Chondrocyte (in vitro differentiated cells): Measurements from ENCODE around the gene IL2. TPM values are rescaled to one million over a fixed set of nuclear protein-coding genes. Genes with fewer than 3 reads are reported as not detected.

ENCODE experiments used
- DNase-seq: peaks from one replicate; pipeline ENCODE4 v3.0.0; 2021; ENCODE audit warnings: mixed read lengths, low spot score
- H3K27ac Mint-ChIP-seq: one replicate; pipeline ENCODE4 v1.8.0; 2021; ENCODE audit warnings: mild to moderate bottlenecking, moderate library complexity, mixed read lengths; ENCODE audit not compliant: unreplicated experiment
- H3K27me3 Mint-ChIP-seq: 2 replicates; pipeline ENCODE4 v1.8.0; 2021; ENCODE audit warnings: low read depth, mixed read lengths
- H3K36me3 Mint-ChIP-seq: 2 replicates; pipeline ENCODE4 v1.8.0; 2021; ENCODE audit warnings: low read depth, mixed read lengths
- H3K4me1 Mint-ChIP-seq: 2 replicates; pipeline ENCODE4 v1.8.0; 2021; ENCODE audit warnings: low read depth, mild to moderate bottlenecking, mixed read lengths
- H3K4me3 Mint-ChIP-seq: one replicate; pipeline ENCODE4 v1.8.0; 2021; ENCODE audit warnings: mild to moderate bottlenecking, moderate library complexity, mixed read lengths; ENCODE audit not compliant: unreplicated experiment
- H3K9me3 Mint-ChIP-seq: 2 replicates; pipeline ENCODE4 v1.8.0; 2021; ENCODE audit warnings: low read depth, mixed read lengths
- long read RNA-seq: library from polyadenylated mRNA; stranded (forward); transcript quantifications from one replicate; pipeline ENCODE4 v2.0.0, GENCODE V29; 2021
- total RNA-seq: library from RNA; stranded (reverse); gene quantifications from 3 replicates; pipeline ENCODE4 v1.2.1, GENCODE V29; 2021
- TF ChIP-seq, protein P1 (sequence below): fragments of 200-600 bp; sonication (generic); IDR thresholded peaks from 2 replicates; pipeline ENCODE4 v1.5.0; 2021; ENCODE audit warnings: antibody characterized with exemption, mild to moderate bottlenecking, moderate library complexity

The IL2 gene
- not detected in 3 replicates for total RNA-seq
- long read RNA-seq, result 0 reads

DNA sequence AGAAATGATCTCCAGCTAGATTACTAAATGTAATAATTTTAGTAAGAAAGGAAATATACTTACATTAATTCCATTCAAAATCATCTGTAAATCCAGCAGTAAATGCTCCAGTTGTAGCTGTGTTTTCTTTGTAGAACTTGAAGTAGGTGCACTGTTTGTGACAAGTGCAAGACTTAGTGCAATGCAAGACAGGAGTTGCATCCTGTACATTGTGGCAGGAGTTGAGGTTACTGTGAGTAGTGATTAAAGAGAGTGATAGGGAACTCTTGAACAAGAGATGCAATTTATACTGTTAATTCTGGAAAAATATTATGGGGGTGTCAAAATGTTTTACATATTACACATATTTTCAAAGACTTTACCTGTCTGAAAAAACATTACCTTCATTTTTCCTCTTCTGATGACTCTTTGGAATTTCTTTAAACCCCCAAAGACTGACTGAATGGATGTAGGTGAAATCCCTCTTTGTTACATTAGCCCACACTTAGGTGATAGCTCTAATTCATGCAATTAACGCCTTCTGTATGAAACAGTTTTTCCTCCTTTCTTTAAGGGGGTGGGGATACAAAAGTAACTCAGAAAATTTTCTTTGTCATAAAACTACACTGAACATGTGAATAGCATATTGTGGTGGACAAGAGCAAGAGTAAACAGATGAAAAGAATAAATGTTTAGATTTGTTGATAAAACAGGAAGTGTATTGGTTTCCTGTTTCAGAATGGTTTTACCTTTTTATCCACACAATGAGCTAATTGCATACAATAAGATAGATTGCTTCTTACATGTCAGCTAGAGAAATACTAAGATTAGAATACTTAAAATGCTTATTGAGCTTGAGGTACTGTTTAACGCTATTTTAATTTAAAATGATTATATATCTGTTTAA is at the start of gene IL2:
Gene IL2, minus strand, starts transcription at position 495 of the 886 bp plus-strand sequence. Its CDS starts 285 bp downstream, at position 210.
- DNase-seq, result no peak
- TF ChIP-seq, protein P1, sequence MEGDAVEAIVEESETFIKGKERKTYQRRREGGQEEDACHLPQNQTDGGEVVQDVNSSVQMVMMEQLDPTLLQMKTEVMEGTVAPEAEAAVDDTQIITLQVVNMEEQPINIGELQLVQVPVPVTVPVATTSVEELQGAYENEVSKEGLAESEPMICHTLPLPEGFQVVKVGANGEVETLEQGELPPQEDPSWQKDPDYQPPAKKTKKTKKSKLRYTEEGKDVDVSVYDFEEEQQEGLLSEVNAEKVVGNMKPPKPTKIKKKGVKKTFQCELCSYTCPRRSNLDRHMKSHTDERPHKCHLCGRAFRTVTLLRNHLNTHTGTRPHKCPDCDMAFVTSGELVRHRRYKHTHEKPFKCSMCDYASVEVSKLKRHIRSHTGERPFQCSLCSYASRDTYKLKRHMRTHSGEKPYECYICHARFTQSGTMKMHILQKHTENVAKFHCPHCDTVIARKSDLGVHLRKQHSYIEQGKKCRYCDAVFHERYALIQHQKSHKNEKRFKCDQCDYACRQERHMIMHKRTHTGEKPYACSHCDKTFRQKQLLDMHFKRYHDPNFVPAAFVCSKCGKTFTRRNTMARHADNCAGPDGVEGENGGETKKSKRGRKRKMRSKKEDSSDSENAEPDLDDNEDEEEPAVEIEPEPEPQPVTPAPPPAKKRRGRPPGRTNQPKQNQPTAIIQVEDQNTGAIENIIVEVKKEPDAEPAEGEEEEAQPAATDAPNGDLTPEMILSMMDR, result no peak
- H3K4me1 Mint-ChIP-seq, result no peaks in the 10 kb centered on the region
- peaks cover 3% of the 10 kb centered on the region for H3K9me3 Mint-ChIP-seq
- H3K27me3 Mint-ChIP-seq, result peaks cover 6% of the 10 kb centered on the region
- no peak within 1 kb of the TSS for H3K27ac Mint-ChIP-seq
- no peaks in the 10 kb centered on the region for H3K36me3 Mint-ChIP-seq
- H3K4me3 Mint-ChIP-seq, result no peak within 1 kb of the TSS

DNA sequence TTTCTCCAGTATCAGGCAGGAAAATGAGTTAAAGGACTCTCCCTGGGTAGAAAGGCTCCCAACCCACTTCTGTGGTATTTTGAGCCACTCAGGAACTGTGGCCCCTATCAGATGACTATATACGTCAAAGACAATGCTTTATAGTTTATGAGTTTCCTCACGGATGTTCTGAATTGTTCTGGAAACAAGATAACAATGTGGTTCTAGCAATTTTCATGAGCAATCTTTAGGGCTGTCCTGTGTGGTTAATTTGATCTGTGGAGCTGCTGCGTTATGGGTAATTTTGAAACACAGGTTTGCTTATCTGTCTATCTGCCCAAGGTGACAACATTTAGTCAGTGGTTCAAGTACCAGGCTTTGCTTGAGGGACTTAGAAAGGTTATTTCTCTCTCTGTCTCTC is 46.7 kb upstream of the IL2 start:
- Mint-ChIP-seq H3K9me3 (no peaks in the 10 kb centered on the region), H3K27me3 (peaks cover 17% of the 10 kb centered on the region), H3K4me3 (no peak overlapping the region), H3K36me3 (no peaks in the 10 kb centered on the region), H3K27ac (no peak overlapping the region), H3K4me1 (no peaks in the 10 kb centered on the region)
- DNase-seq, result no peak
- TF ChIP-seq, protein P1, result no peak

DNA sequence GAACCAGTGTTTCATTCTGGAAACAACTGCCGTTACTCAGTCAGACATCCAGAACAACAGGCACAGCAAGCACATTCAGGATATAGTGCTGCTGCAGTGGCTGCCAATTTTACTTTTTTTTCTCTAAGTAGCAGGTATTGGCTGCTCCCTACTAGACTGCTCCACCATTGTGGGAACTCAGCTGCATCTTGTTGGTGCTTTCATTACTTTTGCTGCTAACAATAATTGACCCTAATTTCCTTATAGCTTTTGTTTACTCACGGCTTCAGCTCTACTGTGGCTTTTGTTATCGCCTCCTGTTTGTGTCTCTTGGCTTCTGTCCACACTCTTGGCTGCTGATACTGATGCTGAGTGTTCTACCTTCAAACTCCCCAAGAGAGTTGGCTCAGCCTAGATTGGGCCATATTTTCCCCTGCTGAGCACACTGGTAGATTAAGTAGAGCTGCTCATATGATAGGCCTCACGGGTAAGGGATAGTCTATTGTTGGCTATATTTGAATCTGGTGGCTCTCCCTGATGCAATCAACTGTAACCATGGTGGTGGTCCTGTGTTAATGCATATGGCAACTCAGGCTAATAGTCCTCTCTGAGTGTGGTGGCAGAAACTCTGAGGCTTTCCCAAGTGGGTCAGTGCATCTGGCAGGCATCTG is 44.5 kb upstream of the IL2 start:
- Mint-ChIP-seq H3K27me3 (peaks cover 9% of the 10 kb centered on the region), H3K4me1 (no peaks in the 10 kb centered on the region), H3K36me3 (no peaks in the 10 kb centered on the region), H3K9me3 (peaks cover 3% of the 10 kb centered on the region), H3K4me3 (no peak overlapping the region), H3K27ac (no peak overlapping the region)
- TF ChIP-seq, protein P1, result no peak
- no peak for DNase-seq

DNA sequence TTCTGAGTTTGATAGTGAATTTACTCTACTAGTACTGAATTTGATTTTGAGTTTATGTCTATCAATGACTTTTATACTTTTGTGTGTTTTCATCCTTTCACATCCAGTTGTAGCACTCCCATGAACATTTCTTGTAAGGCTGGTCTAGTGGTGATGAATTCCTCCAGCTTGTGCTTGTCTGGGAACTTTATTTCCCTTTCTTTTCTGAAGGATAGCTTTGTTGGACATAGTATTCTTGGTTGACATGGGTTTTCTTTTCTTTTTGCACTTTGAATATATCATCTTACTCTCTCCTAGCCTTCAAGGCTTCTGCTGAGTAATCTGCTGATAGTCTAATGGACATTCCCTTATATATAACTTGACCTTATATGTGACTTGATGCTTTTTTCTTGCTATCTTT is 32.5 kb upstream of the IL2 start:
- no peak overlapping the region for H3K27ac Mint-ChIP-seq
- H3K4me1 Mint-ChIP-seq, result no peaks in the 10 kb centered on the region
- peaks cover 36% of the 10 kb centered on the region for H3K9me3 Mint-ChIP-seq
- DNase-seq, result no peak
- no peaks in the 10 kb centered on the region for H3K36me3 Mint-ChIP-seq
- no peak overlapping the region for H3K4me3 Mint-ChIP-seq
- TF ChIP-seq, protein P1, result no peak
- peaks cover 12% of the 10 kb centered on the region for H3K27me3 Mint-ChIP-seq

DNA sequence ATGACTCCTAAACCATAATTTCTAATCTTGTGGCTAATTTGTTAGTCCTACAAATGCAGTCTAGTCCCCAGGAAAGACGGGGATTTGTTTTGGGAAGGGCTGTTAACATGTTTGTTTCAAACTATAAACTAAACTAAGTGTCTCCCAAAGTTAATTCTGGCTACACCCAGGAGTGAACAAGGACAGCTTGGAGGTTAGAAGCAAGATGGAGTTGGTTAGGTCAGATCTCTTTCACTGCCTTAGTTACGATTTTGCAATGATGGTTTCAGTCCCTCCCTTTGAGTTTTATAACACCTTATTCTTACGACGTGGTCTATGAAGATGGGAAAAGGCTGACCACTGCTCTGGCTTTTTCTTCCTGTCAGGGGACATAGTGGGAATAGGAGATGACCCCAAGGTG is 27.0 kb upstream of the IL2 start:
- Mint-ChIP-seq H3K4me1 (no peaks in the 10 kb centered on the region), H3K36me3 (no peaks in the 10 kb centered on the region), H3K4me3 (no peak overlapping the region), H3K27ac (no peak overlapping the region), H3K27me3 (peaks cover 21% of the 10 kb centered on the region), H3K9me3 (peaks cover 17% of the 10 kb centered on the region)
- DNase-seq, result no peak
- TF ChIP-seq, protein P1, result no peak
